HG03280 (cell line): ENCODE measurements around the gene ZNF865.
A peak's percentile ranks its signal among the peaks of the same experiment; 100 is the strongest.

Experiments
- ATAC-seq: cut with Tn5 transposase; IDR thresholded peaks from one replicate; pipeline ENCODE4 v1.9.1; 2021; ENCODE audit warnings: mild to moderate bottlenecking, moderate library complexity; ENCODE audit not compliant: unreplicated experiment

The ZNF865 gene

GRCh38 chr19:55622242-55622969, 17.0 kb downstream of the ZNF865 start:
- ATAC-seq, result no peak

- no peak for ATAC-seq
These were observed 17.7 kb downstream of the ZNF865 start for GRCh38 chr19:55623130-55623529.

GRCh38 chr19:55623561-55623960, 18.1 kb downstream of the ZNF865 start:
- no peak for ATAC-seq

GRCh38 chr19:55624109-55625003, 18.9 kb downstream of the ZNF865 start, which contains the start of gene ZNF784:
ZNF784 (minus strand) TSS chr19:55624566; CDS start chr19:55624561, 5 bp downstream.
- ATAC-seq, result peak; percentile 64

- ATAC-seq, result no peak
These were observed 19.5 kb downstream of the ZNF865 start for GRCh38 chr19:55625004-55625326.

GRCh38 chr19:55626350-55626749, 20.9 kb downstream of the ZNF865 start:
- no peak for ATAC-seq

- no peak for ATAC-seq
These were observed 27.0 kb downstream of the ZNF865 start for GRCh38 chr19:55632463-55632834.

GRCh38 chr19:55633861-55634260, 28.4 kb downstream of the ZNF865 start:
- no peak for ATAC-seq

- no peak for ATAC-seq
These were observed 29.9 kb downstream of the ZNF865 start for GRCh38 chr19:55635334-55635717.

GRCh38 chr19:55635856-55636440, 30.5 kb downstream of the ZNF865 start:
- ATAC-seq, result no peak

GRCh38 chr19:55636723-55637122, 31.3 kb downstream of the ZNF865 start:
- no peak for ATAC-seq

GRCh38 chr19:55637534-55637933, 32.1 kb downstream of the ZNF865 start:
- ATAC-seq, result no peak

- ATAC-seq, result no peak
These were observed 33.5 kb downstream of the ZNF865 start for GRCh38 chr19:55638864-55639359.

GRCh38 chr19:55640043-55640576, 34.7 kb downstream of the ZNF865 start:
- no peak for ATAC-seq

- no peak for ATAC-seq
These were observed 35.4 kb downstream of the ZNF865 start, which contains the start of gene ZNF580 for GRCh38 chr19:55640577-55641425. ZNF580 (plus strand) TSS chr19:55641002; CDS start chr19:55642509, 1,507 bp downstream.

- ATAC-seq, result no peak
These were observed 36.1 kb downstream of the ZNF865 start for GRCh38 chr19:55641426-55642152.

GRCh38 chr19:55642153-55643002, 36.9 kb downstream of the ZNF865 start:
- peak; percentile 0 for ATAC-seq

- peak; percentile 33 for ATAC-seq
These were observed 37.8 kb downstream of the ZNF865 start, which contains the start of gene ZNF581 for GRCh38 chr19:55643003-55643886. ZNF581 (plus strand) TSS chr19:55643649; CDS start chr19:55644572, 923 bp downstream.
